Islet precursor cell (in vitro differentiated cells): Measurements from ENCODE around the gene KLHDC7A.
A peak's percentile ranks its signal among the peaks of the same experiment; 100 is the strongest.
"Not testable (repeated sequence)": the region's sequence is repeated elsewhere in the genome, so short reads cannot be mapped to it uniquely, and the experiment has no call there.

Source experiments
- DNase-seq: peaks from one replicate; pipeline ENCODE4 v3.0.0-alpha.2; 2018

Gene KLHDC7A

DNA sequence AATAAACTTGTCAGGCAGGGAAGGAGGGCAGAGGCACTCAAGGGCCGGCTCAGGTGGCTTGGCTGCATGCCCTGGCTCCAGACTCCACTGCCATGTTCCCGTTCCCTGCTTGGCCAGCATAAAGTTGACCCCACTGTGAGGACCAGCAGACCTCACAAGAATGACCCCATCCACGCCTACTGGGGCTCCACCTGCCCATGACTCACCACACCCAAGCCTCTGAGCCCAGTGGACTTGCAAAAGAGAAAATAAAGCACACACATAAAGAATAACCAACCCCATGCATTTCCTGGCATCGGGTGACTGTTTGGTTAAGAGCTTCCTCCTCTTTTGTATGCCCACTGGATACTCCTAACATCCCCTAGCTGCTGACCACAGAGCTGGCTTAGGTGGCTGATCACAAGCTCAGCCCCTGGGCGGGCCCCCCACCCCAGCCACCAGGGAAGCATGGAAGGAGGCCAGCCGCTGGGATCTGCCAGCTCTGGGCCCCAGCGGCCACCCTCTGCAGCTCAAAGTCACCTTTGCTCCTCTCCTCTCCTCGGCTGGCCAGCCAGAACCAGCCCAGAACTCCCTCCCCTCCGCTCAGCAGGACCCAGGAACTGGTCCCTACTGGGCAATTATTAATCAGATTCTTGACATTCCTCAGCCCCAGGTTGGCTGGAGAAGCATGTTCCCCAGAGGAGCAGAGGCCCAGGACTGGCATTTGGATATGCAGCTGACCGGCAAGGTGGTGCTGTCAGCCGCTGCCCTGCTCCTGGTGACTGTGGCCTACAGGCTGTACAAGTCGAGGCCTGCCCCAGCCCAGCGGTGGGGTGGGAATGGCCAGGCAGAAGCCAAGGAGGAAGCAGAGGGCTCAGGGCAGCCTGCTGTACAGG is at the start of gene KLHDC7A:
Gene KLHDC7A, plus strand, starts transcription at position 616 of the 875 bp plus-strand sequence. Its CDS starts 52 bp downstream, at position 668.
- DNase-seq: peak; percentile 93

DNA sequence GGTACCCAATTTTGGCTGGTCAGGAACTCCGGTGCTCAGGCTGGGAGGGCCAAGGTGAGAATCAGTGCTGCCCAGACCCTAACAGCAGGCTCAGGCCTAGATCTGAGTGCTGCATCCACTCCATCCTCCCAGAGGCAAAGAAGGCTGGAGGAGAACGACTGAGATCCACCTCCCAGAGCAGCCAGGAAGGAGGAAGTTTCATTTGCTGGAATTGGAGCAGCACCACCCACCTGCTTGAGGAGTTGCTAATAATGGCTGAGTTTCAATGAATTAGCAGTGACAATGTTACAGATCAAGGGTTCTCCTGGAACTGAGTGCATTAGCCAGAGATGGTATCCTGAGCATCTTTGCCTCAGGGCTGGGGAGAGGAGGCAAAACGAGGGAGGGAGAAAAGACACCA is 46.7 kb upstream of the KLHDC7A start:
- peak; percentile 85 for DNase-seq

DNA sequence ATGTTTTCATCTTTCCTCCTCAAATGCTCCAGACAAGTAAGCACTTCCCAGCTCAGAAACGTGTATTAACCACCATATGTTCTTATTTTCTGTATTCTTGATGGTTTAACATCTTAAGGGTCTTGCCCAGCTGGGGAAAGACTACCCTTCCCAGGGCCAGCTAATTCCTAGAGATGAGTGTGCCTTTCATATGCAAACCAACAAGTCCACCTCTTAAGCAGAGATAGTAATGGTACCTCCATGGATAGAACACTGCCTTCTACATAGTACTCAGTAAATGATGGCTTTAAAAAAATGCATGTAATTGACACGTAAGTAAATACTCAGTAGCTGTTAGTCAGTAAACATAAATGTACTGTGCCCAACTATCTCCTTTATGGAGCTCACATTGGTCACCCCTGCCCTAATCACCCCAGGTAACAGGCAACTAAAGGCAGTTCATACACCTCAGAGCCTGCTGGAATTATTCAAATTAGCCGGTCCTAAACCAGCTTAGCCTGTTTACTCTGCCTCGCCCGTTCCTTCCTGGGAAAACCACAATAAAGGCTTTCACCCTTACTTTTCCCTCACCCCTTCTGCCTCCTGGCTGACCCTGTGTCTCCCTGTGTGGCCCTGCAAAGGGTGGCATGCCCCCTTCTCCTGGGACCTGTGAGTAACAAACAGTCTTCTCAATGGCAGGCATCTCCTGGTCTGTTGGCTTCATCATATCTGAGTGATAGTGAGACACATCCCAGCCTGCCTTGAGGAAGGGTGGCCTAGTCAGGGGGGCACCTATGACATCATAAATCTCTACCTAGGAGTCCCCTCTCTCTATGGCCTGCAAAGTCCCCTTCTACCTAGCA is 40.1 kb upstream of the KLHDC7A start:
- DNase-seq: peak; percentile 67

DNA sequence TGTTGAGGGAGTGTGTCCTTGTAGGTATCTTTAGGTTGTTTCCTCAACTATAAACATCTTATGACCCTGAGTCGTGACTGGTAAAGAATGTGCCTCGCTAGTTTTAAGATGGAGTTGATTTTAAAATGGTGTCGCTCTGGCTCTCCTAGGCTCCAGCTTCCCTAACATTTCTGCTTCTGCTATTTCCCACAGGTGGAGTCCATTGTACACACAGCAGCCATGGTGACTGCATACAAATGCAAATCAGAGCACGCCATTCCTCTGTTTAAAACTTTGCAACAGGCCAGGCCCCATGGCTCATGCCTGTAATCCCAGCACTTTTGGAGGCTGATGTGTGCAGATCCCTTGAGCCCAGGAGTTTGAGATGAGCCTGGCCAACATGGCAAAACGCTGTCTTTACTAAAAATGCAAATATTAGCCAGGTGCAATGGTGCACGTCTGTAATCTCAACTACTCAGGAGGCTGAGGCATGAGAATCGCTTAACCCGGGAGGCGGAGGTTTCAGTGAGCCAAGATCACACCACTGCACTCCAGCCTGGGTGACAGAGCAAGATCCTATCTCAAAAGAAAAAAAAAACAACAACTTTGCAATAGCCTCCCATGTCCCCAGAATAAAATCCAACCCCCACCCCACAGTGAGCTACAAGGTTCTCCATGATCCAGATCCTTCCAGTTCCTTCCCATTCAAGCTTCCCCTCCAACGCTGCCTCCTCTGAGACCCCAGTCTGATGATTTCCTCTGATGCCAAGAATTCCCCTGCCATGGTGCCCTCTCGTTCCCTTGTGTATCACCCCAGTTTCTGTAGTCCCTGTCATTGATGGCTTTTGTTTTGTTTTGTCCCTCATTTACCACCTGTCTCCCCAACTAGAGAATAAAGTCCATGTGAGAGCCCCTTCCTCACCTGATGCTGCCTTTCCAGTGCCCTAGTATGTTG is 36.9 kb upstream of the KLHDC7A start:
- DNase-seq: no peak

DNA sequence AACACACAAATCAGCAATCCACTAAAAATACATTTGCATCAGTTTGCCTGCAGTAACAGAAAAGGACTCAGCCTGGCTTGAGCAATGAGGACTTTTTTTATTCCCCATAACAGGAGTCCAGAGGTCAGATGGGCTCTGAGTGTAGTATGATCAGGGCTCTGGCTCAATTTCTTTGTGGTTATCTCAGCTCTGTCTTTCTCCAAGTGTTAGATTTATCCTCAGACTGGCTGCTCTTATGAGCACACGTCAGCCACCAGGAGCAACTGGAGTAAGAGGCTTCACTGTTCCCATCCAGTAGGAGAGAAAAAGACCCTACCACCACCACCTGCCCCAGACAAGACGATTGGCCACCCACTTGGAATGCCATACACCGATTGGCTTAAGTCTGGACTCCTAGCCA is 36.2 kb upstream of the KLHDC7A start:
- DNase-seq: no peak

DNA sequence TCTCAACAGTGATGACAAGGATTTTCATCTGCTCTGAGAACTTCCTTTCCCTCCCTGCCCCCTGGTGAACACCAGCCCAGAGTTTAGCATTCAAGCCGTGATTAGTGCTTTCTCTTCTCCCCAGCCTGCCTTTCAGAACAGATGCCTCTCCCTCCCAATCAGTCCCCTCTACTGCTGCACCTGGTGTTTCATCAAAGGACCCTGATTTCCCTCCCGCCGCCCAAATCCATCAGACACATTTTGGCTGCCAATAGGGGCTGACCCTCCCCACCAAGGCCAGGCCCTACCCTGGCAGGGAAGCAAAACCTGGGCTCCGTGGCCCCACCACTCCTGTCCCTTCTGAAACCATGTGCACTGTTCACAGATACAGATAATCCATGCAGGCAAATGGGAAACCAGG is 34.0 kb upstream of the KLHDC7A start:
- DNase-seq: no peak

DNA sequence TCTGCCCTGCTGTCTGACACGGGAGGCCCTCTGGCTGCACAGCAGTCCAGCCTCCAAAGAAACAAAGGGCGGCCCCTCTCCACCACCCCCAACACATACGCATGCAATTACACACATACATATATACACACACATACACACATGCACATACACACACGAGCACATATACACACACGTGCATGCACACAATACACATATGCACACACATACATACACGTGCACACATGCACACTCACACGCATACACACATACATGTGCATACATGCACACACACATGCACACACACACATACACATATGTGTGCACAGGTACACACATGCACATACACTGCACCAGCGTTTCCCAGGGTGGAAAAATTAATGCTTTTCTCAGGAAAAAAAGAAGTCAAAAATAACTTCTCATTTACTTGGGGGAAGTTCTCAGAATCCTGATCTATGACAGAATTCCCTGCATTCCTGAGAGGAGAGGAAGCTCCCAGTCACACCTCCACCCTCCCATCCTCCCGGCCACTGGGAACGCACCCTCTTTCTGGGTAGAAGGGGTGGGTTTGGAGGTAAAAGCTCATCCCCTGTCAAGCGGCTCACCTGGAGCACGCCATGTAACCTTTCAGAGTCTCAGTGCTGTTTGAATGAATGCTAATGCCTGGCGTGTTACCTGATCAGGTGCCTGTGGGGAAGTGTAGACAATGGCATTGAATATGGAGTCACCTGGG is 33.1 kb upstream of the KLHDC7A start:
- DNase-seq: no peak

DNA sequence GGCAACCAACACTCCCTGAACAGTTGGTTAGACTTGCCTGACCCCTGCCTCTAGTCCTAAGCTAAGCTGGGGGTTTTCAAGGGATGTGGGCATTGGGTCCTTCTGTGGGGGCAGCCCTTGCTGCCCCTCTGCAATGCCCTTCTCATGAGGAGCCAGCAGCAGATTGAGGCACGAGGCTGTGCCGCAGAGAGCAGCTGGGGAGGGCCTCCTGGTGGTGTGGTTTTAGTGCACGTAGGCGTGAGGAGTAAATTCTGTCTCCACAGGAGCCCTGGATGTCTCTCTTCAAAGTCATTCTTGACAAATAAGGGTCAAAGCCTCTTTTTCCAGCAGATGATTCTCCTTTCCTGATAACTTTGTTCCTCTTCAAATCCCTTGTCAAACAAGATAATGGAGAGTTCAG is 31.8 kb upstream of the KLHDC7A start:
- DNase-seq: no peak

DNA sequence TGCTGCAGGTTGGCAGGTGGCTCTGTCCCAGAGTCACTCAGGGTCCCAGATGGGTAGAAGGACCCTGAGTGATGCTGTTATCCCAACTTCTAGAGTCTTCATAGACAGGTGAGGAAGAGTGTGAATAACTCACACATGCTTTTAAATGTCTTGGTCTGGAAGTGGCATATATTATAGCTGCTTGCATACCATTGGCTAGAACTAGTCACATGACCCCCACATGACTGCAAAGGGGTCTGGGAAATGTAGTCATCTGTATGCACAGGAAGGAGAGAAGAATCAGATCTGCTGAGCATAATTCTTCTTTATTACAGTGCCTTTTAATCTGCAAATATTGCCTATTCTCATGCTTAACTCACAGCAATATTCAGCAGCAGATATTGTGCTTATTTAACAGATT is 28.2 kb upstream of the KLHDC7A start:
- no peak for DNase-seq

DNA sequence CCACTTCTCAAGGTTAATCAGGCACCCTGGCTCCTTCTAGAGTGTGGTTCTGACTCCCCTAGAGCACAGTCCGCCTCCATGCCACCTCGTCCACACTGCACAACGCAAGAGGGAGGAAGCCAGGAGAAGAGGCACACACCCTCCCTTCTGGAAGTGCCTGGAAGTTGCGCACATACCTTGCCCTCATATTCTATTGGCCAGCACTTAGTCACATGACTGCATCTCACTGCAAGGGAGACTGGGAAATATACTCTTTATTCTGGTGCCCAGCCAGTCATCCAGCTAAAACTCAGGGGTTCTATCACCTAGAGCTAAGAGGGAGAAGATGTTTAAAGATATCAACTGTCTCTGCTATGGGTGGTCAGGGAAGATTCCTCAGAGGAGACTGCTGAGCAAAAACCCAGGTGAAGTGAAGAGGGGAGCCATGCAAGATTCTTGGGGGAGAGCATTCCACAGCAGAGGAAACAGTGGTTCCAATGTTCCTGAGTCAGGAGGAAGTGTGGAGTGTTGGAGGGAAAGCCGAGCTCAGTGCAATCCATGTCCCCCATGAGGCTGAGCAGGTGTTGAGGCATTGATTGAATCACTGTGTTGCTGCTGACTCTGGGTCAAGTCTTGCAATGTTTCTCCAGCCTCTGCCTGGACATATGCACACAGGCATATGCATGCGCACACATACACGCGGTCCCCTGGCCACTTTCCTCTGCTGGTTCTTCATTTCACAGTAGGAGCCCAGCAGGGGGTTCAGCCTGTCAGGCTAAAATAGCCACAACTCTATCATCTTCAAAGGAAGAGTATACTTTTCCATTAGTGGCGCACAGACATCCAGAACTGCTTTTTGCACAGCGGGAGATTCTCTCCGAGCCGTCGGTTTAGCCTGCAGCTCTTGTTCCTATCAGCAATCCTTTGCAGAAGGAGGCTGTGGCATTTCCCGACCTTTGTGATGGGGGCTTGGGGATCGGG is 22.3 kb upstream of the KLHDC7A start:
- DNase-seq: no peak

DNA sequence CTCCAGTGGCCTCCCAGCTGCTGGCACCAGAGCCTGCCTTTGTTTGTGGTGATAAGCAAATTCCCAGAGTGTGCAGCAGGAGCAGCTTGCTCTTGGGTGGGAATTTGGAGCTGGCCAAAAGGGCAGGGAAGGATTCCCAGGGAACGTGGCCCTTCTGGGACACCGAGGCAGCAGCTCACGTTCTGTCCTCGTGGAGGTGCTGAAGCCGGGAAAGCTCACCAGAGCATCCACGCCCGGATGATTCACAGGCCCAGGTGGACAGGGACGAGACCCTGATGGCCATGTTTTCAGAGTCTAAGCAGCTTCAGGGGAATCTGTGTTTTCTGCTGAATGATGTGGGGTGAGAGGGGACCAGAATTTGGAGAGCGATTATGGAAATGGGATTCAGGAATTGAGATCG is 19.1 kb upstream of the KLHDC7A start:
- no peak for DNase-seq

DNA sequence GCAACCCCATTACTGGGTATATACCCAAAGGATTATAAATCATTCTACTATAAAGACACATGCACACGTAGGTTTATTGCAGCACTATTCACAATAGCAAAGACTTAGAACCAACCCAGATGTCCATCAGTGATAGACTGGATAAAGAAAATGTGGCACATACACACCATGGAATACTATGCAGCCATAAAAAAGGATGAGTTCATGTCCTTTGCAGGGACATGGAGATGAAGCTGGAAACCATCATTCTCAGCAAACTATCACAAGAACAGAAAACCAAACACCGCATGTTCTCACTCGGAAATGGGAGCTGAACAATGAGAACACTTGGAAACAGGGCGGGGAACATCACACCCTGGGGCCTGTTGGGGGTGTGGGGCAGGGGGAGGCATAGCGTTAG is 18.2 kb upstream of the KLHDC7A start:
- DNase-seq: not testable (repeated sequence)

DNA sequence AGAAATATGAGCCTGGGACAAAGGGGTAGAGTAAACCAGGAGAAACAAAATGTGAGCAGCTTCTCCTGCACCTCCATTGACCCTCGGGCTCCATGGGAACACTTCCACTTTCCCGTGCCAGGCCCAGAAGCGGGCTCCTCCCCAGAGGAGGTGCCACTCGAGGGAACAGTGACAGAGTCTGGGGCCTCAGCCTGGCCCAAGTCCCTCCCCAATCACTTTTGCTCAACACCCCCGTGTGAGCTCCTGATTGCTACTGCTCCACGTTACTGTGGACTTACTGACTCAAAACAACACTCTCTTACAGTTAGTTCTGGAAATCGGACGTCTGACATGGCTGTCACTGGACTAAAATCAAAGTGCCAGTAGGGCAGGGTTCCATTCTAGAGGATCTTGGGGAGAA is 17.7 kb upstream of the KLHDC7A start:
- DNase-seq: no peak

DNA sequence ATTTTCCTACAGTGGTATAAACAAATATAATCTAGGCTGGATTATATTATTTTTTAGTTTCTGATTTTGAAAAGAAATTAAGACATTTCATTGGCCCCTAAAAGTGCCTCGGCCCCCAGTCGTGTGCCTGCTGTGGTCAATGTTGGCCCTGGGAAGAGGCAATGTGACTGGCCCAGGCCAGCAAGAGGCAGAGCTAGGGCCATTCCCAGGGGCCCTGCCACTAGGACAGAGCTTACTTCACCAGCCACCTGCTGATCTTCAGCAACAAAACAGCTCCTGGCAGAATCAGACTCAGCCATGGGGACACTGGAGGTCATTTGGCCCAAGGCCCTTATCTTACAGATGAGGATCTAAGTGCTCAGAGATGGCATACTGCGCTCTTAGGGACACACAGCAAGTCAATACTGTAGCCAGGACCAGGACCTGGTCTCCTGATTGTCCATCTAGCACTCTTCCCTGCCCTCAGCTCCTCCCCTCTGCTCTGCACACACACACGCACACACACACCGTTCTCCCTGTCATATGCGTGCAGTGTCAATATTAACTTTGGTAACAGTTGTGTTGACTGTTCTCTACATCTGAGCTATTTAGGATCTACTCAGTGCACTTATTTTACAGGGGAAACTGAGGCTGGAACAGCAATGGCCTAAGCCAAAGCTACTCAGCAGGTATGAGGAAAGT is 16.6 kb upstream of the KLHDC7A start:
- DNase-seq: no peak

DNA sequence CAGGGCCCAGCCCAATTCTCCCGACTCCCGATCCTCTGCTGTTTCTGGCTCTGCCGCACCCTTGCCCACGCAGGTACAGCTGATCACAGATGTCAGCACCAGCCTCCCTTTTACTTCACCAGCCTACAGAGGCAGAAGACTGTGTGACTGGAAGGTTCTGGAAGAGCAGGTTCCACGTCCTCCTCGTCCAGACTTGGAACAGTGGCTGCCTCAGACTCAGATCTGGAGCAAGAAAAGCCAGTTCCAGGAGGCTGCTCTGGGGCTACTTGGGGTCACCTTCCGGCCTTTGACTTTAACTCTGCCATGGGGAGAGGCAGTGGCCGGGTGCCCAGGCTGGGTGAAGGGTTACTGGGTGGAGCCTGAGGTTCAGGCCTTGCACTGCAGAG is 16.1 kb upstream of the KLHDC7A start:
- DNase-seq: no peak

DNA sequence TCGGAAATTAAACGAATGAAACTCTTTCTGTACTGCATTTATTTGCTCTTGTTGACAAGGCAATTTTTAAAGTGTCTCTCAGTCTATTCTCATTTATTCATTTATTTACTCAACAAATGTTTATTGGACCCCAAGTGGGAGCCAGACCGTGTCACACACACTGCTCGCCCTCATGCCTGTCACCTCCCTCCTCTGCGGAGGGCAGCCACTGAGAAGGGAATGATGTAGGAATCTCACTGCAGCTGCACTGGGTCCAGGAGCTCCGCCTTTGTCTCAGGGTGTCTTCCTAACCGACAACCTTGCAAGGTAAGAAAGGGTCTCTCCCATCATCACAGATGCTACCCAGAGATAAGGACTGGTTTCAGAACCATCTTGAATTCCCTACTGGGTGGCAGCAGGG is 14.1 kb upstream of the KLHDC7A start:
- DNase-seq: no peak

DNA sequence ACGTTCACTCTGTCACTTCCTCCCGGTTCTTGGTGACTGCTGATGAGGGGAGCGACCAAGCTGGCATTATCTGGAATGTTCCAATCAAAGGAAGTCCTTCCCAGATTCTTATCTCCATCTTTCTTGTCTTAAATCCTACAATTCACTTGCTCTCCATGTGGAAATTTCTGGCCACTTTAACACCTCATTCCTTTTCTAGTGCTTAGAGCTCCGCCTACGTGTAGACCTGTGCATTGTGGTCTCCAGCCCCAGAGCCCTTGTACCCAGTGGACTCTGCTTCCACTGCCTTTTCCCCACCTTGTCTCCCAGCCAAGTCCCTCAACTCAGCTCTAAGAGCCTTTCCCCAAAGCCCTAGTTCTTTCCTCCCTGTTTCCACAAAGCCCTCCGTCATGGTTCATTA is 12.2 kb upstream of the KLHDC7A start:
- no peak for DNase-seq

DNA sequence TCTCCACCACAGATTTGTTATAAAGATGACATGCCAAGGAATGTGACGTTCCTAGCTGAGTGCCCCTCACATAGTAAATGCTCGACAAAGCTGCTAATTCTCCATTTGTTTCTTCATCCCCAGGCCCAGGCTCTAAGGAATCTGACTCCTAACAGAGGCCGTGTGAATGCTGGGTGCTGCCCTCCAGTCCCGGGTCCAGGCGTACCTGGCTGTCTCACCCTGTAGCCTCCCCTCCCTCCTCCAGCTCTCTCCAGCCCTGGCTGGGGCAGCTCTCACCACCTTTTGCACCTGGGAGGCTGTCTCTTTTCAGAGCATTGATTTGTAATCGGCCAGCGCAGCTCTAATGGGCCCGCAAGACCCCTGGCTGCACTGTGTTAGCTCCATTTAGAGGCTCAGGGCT is 11.2 kb upstream of the KLHDC7A start:
- DNase-seq: no peak

DNA sequence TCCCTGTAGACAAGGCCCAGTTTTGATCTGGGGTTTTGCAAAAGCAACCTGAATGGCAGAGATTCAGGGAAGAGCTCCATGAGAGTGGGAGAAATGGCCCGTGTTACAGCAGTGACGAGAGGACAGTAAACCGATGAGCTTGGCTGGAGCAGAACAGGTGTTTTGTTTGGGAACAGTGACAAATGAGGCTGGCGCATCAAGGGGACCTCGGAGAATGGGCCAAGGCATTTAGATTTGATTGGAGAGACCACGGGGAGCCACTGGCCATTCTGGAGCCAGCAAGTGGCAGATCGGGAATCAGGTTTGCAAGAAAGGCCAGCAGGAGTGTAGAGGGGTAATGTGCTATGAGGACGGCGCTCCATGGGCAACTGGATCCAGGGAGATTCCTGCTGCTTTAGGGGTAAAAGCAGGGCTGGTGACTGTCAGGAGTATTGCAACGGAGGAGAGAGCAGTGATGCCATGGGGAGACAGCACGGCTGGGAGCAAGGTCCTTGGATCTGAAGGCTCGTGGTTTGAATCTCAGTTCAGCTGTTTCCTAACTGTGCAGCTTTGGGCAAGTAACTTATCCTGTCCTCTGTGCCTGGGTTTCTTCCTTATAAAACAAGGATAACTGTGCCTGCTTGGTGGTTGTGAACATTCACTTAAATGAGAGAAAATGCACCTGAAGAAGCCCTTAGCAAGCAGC is 9.9 kb upstream of the KLHDC7A start:
- no peak for DNase-seq
